NCI-H2227 treated with DMSO at 0.1 percent for 48 hours (cell line): Measurements from ENCODE around the gene PHF2.
"Not testable (repeated sequence)": the region's sequence is repeated elsewhere in the genome, so short reads cannot be mapped to it uniquely, and the experiment has no call there.

Experiments
- DNase-seq: peaks from one replicate; lab custom pipeline; 2025; lab: John Stamatoyannopoulos, UW

PHF2 gene

GRCh38 chr9:93665637-93666438 is 89.5 kb downstream of the PHF2 start:
- DNase-seq: no peak

- not testable (repeated sequence) for DNase-seq
These were observed 90.0 kb downstream of the PHF2 start for GRCh38 chr9:93666439-93666784.

DNA sequence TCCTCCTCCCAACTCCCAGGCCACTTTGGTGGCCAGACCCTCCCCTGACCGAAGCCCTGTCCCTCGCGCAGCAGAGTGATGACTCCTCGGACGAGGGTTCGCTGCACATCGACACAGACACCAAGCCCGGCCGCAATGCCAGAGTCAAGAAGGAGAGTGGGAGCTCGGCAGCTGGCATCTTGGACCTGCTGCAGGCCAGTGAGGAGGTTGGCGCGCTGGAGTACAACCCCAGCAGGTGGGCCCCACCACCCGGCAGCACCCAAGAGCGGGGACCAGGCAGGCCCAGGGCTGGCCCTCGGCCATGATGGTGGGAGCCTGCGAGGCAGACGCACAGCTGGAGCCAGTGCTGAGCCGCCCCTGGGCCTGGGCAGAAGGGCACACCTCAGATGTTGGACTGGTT is 90.6 kb downstream of the PHF2 start:
- no peak for DNase-seq

GRCh38 chr9:93667627-93668026 is 91.2 kb downstream of the PHF2 start:
- no peak for DNase-seq

DNA sequence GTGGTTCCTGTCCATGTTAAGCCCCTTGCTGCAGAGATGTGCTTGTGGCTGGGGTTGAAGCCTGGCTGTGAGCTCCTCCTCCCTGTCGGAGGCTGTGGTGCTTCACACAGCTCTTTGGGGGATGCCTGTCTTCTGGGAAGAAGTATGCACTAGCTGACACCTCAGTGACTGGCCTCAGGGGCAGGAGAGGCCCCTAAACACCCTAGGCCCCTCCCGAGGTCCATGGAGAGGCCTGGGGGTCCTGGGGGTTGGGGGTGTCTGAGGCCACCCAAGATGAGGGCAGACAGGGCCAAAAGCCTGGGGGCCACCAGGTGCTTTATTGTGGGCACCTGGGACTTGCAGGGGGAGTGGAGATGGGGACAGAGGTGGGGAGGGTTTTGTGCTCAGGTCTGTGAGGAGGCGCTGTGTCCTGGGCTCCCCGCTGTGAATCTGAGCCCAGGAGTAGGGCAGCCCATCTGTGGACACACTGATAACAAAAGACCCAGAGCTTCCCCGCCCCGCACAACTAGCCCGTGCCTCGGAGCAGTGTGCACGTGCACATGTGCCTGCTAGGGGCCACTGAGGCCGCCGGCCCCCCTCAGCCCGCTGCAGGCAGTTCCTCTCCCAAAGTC is 92.0 kb downstream of the PHF2 start:
- no peak for DNase-seq

DNA sequence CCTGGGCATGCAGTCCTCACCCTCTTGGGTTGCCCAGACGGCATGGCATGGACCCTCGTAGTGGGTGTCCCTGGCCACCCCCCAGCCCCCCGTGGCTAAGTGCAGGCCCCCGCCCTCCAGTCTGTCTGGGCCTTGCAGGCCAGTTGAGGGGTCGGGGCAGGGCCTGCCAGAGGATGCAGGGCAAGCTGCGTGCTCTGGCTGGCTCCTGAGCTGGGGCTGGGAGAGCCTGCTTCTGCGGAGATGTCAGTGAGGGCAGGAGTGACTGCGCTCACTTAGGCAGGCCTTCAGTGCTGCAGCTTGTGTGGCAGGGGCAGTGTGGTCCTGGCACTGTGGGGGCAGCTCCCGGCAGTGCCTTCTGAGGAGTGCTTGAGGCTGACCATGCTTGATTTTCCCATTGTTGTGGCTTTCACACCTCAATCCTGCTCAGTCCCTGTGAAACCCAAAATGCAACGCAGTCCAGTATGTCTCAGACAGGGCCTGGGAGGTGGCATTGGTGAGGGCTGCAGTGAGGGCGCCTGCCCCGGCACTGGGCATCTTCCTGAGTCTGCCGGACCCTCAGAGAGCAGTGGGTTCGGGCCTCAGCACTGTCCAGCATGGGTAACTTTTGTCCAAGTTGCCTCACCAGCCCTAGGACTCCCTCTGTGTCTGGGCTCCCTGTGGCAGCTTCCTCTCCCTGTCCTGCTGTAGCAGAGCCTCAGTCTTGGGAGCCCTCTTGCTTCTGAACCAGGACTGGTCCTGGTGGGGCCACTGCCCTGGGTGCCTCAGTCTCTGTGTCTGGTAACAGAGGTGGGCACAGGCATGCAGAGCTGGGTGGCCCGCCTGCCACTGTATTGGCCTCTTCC is 93.0 kb downstream of the PHF2 start:
- no peak for DNase-seq

DNA sequence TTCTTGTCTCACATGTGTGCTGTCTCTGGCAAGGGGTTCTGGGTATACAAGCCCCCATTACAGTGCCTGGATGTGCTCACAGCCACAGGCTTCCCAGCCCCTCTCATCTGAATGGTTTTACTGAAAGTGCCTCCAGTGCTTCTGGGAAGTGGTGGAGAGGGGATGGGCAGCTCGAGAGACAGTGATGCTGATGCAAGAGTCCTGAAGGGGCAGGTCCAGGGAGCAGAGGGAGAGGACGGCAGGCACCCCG is 93.5 kb downstream of the PHF2 start:
- DNase-seq: no peak

GRCh38 chr9:93670208-93671019 is 94.0 kb downstream of the PHF2 start:
- DNase-seq: no peak

DNA sequence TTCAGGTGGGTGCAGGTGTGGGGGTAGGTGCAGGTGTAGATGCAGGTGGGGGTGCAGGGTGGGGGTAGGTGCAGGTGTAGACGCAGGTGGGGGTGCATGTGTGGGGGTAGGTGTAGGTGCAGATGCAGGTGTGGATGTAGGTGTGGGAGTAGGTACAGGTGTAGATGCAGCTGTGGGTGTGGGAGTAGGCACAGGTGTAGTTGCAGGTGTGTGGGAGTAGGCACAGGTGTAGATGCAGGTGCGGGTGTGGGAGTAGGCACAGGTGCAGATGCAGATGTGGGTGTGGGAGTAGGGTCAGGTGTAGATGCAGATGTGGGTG is 94.6 kb downstream of the PHF2 start:
- DNase-seq: no peak

DNA sequence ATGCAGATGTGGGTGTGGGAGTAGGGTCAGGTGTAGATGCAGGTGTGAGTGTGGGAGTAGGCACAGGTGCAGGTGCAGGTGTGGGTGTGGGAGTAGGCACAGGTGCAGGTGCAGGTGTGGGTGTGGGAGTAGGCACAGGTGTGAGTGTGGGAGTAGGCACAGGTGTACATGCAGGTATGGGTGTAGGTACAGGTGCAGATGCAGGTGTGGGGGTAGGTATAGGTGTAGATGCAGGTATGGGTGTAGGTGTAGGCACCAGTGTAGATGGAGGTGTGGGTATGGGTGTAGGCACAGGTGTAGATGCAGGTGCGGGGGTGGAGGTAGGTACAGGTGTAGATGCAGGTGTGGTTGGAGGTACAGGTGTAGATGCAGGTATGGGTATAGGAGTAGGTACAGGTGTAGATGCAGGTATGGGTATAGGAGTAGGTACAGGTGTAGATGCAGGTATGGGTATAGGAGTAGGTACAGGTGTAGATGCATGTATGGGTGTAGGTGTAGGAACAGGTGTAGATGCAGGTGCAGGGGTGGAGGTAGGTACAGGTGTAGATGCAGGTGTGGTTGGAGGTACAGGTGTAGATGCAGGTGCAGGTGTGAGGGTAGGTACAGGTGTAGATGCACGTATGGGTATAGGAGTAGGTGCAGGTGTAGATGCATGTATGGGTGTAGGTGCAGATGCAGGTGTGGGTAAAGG is 96.1 kb downstream of the PHF2 start:
- DNase-seq: not testable (repeated sequence)

GRCh38 chr9:93673021-93673838 is 96.8 kb downstream of the PHF2 start:
- DNase-seq: no peak

DNA sequence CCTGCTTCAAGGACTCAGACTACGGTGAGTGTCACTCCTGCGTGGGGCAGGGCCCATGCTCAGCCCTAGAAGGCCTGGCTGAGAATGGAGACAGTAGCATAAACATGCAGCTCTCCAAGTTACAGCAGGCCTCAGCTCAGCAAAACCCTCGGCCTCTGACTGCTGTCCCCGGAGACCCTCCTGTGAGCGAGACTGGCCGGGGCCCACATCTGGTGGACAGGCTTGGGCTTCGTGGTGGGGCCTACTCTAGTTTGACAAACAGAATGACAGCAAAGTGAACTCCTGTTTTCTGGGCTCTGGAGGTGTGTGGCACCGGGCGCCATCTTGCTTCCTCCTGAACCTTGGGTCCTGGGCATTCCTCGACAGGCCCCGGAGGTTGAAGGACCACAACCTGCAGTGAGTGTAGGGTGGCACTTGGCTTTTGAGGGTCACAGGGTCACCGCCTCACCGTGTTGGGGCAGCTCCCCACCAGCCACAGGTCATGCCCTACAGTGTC is 97.5 kb downstream of the PHF2 start:
- DNase-seq: no peak

DNA sequence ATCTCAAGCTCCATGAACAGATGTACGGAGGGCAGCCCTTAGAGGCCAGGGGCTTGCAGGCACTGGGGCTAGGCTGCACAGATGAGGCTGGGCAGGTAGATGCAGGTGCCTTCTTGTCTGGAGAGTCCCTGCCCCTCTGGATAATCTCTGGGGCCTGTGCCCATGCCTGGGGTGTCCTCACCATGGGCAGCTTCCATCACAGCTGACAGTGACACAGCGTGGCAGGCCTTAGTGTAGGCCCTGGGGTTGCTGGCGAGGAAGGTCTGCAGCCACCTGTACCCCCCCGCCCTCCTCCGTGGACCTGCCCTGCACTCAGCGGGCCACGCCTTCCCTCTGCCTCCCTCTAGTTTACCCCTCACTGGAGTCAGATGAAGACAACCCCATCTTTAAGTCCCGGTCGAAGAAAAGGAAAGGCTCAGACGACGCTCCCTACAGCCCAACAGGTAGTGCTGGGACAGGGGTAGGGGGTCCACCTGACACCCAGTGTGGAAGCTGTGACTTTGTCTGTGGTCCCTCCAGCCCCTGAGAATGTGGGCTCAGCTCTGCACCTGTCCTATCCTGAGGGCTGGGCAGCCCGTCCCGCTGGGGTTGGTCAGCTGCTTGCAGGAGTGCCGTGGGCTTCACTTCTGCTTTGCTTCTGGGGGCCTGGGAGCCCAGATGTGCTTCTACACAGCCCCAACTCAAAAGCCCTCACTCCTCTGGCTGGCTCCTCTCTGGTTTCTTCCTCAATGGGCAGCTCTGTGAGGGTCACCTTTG is 98.4 kb downstream of the PHF2 start:
- no peak for DNase-seq

DNA sequence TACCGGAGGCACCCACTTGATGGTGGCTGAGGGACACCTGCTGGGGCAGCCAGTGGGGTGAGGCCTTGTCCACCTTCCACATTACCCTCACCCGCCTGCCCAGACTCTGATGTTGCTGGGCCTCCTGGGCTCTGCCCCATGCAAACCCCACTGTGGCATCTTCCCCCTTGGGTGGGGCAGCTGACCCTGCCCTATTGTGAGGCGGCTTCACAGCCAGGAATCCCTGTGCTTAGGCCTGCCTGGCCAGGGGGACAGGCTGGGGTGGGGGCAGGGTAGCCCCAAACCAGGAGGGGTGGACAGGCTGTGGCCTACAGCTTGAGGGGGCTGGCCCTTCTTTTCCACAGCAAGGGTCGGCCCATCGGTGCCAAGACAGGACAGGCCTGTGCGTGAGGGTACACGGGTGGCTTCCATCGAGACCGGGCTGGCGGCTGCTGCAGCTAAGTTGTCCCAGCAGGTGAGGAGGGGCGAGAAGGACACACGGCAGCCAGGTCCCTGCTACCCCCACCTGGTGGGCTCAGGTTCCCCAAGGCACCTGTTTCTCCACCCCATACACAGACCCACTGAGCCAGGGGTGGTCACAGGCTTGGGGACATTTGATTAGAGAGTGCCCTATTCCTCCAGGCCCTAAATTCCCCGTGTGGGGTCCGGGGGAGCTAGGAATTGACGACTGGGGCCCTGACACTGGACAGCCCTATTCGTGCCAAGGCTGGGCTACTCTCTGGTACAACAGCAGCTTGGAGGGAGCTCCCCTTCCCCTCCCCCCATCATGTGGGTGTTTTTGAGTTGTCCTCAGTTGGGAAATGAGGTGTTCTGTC is 99.2 kb downstream of the PHF2 start:
- no peak for DNase-seq

DNA sequence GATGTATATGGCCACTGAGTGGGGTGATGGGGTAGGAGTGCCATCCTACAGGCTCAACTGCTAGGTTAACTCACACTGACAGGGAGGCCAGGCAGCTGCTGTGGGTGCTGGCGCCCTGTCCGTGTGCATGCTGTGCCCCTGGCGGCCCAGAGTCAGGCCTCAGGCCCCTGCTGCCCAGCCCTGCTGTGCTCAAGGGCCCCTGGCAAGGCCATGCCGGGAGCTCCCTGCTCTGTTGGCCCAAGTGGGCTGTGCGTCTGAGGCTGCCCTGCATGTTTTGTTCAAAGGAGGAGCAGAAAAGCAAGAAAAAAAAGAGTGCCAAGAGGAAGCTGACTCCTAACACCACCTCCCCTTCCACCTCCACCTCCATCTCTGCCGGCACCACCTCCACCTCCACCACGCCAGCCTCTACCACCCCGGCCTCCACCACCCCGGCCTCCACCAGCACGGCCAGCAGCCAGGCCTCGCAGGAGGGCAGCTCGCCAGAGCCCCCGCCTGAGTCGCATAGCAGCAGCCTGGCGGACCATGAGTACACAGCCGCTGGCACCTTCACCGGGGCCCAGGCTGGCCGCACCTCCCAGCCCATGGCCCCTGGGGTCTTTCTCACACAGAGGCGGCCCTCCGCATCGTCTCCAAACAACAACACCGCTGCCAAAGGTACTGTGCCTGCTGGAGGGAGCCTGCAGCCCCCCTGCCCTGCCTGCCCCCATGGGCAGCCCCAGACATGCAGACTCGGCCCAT is 100.1 kb downstream of the PHF2 start:
- DNase-seq: no peak

DNA sequence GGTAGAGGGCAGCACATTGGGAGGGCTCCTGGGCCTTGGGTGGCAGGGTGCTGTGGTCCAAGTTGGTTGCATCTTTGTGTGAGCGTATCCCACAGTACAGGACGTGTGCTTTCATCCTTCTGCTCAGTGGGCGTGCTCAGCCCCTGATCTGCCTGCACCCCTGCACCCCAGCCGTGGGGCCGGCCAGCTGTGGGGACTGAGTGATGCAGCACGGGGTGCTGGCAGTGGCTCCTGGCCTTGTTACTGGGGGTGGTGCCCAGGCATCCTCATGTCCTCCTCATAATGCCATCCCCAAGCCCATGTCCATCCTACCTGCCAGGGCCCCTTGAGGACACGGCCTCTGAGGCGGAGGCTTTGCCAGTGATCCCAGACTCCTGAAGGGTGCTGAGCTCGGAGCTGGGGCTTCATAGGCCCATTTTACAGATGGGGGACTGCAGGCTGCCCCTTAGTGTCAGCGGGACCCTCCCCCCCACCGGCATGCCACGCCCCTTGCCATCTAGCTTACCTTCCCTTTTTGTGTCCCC is 100.7 kb downstream of the PHF2 start:
- DNase-seq: no peak

DNA sequence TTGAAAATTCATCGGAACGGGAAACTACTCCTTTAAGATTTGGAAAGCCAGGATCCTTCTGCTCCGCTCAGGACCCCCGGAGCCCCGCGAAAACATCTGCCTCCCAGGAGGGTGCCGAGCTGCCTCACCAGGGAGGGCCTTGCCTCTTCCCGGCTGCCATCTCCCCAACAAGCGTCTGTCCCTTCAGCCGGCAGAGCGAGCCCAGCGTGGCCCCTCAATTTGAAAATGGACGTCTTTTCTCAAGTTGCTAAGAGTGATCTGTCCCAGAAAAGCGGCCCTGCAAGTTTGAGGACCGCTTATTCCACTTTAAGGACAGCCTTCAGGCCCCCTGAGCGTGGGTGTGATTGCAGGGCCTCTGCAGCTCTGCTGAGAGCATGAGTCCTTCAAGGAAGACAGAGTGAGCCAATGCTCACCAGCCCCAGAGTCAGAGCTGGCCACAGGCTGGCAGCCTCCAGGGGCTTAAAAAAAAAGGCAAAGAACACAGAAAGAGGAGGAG is 101.3 kb downstream of the PHF2 start:
- DNase-seq: no peak
